ENCODE results near the gene GRIN2A.

Gene GRIN2A

DNA sequence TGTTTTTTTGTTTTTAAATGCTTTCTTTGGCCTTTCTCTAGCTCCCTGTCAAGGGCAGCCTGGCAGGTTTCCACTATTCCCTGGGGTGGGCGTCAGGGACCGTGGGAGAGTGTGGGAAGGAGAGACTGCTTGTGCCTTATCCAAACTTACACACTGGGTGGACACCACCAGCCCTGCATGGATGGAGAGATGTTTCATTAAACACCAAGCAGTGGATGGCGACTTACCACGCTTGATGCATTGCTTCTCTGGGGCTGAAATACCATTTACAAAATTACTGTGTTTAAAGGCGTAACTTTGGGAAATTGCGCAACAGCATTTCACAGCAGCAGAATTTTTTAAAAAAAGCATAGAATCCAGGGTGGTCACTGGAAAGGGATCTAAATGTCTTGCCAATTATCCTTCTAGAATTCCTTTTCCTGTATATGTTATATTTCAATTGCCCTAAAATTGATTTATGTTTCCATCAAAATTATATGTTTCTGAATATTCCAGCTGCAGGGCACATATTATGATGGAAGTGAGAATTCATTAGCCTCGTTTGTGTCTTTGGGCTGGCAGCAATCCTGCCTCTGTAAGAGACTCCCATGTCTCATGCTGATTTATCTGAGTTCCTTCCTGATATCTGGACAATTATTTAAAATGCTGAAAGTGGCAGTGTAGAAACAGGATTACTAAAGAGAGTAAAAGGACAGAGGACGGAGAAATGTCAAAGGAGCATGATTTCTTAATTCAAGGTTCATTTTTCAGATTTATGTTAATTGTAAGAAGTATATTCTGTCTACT is 247.3 kb downstream of the GRIN2A start:
- Histone ChIP-seq H4K8ac (ENCODE audit: low read depth, low read length) (no peak overlapping the region), H3K79me2 (ENCODE audit: control insufficient read depth, insufficient read depth, low read length) (no peaks in the 10 kb centered on the region), H3K4me1 (ENCODE audit: control insufficient read depth, low read depth, low read length) (no peaks in the 10 kb centered on the region), H3K36me3 (ENCODE audit: control insufficient read depth, insufficient read depth, low read length) (no peaks in the 10 kb centered on the region), H3K23ac (ENCODE audit: low read length) (no peak overlapping the region), H2BK5ac (ENCODE audit: low read length) (no peak overlapping the region), H2BK120ac (ENCODE audit: low read depth, low read length) (no peak overlapping the region), H3K27ac (ENCODE audit: low read depth, low read length) (no peak overlapping the region), H3K79me1 (ENCODE audit: low read length) (no peaks in the 10 kb centered on the region), H3K27me3 (ENCODE audit: insufficient read depth, low read length, poor library complexity) (no peaks in the 10 kb centered on the region), H3K18ac (ENCODE audit: low read length) (no peak overlapping the region), H3K56ac (ENCODE audit: low read length) (no peak overlapping the region), H3K4ac (ENCODE audit: low read depth, low read length) (no peak overlapping the region), H3K4me3 (ENCODE audit: low read length) (no peak overlapping the region), H2BK15ac (replicated peaks; ENCODE audit: low read depth) (no peak overlapping the region), H3K9ac (ENCODE audit: low read length) (no peak overlapping the region), H2AK5ac (ENCODE audit: low read length) (no peak overlapping the region), H3K4me2 (ENCODE audit: low read length) (no peak overlapping the region), H4K5ac (ENCODE audit: low read length) (no peak overlapping the region)
- no CpG with 5 or more reads among the region's 8 CpGs for WGBS (ENCODE audit: extremely low coverage, insufficient coverage, low lambda C conversion rate)
- no peak for DNase-seq

DNA sequence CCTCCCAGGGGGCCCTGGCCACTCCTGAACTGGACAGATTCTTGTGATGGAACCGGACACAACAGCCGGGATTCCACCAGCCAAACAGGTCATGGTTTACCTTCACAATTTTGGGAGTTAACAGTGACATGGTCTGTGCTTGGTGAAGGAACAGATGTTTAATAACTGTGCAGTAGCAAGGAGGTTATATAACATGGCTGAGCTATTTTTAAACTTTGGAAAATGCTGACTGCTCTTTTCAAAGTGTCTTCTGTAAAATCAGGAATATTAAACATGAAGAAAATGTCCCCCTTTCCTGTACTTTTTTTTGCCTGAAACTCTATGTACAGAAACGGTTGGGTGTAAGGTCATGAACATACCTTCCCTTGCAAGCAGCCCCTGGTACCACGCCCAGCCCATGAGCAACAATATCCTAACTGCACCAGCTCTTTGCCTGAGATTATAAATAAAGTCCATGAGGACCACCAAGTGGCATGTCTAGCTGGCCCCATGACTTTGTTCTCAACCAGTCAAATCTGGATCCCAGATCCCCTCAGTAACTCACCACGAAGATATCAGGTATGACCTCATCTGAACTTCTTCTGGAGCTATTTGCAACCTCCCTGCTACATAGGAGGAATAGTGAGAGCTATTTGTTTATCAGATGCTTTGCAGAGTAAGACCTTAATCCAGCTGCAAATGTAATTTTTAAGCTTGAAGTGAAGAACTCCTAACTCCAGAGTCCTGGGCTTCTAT is 249.1 kb downstream of the GRIN2A start:
- H3K18ac ChIP-seq (ENCODE audit: low read length) = no peak overlapping the region
- no peak overlapping the region for H3K4me3 ChIP-seq (ENCODE audit: low read length)
- H3K56ac ChIP-seq (ENCODE audit: low read length) = no peak overlapping the region
- no peak overlapping the region for H2BK5ac ChIP-seq (ENCODE audit: low read length)
- H3K23ac ChIP-seq (ENCODE audit: low read length) = no peak overlapping the region
- no peak overlapping the region for H2BK120ac ChIP-seq (ENCODE audit: low read depth, low read length)
- no peaks in the 10 kb centered on the region for H3K79me1 ChIP-seq (ENCODE audit: low read length)
- H3K9ac ChIP-seq (ENCODE audit: low read length) = no peak overlapping the region
- H3K4me2 ChIP-seq (ENCODE audit: low read length) = no peak overlapping the region
- no peak for DNase-seq
- no peak overlapping the region for H2BK15ac ChIP-seq (replicated peaks; ENCODE audit: low read depth)
- H2AK5ac ChIP-seq (ENCODE audit: low read length) = no peak overlapping the region
- H3K4me1 ChIP-seq (ENCODE audit: control insufficient read depth, low read depth, low read length) = no peaks in the 10 kb centered on the region
- H3K4ac ChIP-seq (ENCODE audit: low read depth, low read length) = no peak overlapping the region
- no peak overlapping the region for H4K8ac ChIP-seq (ENCODE audit: low read depth, low read length)
- no peak overlapping the region for H3K27ac ChIP-seq (ENCODE audit: low read depth, low read length)
- no peaks in the 10 kb centered on the region for H3K79me2 ChIP-seq (ENCODE audit: control insufficient read depth, insufficient read depth, low read length)
- no peaks in the 10 kb centered on the region for H3K36me3 ChIP-seq (ENCODE audit: control insufficient read depth, insufficient read depth, low read length)
- H4K5ac ChIP-seq (ENCODE audit: low read length) = no peak overlapping the region
- no peaks in the 10 kb centered on the region for H3K27me3 ChIP-seq (ENCODE audit: insufficient read depth, low read length, poor library complexity)
- WGBS (ENCODE audit: extremely low coverage, insufficient coverage, low lambda C conversion rate) = no CpG with 5 or more reads among the region's 5 CpGs

DNA sequence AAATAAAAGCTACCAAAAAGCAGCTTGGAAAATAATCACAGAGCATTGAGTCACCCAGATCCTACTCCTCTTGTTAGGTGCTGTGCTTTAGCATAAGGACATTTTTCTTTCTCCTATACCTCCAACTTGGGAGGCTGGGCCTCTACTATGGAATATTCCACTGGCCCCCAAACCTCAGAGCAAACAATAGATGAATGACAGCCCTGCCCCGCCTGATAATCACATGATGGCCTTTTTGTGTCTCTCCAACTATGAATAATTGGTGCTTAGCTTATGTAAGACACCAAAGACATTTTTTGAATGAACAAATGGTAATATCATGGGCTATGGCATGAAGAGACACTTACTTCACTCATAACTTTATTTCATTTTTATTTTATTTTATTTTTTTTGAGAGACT is 250.2 kb downstream of the GRIN2A start:
- H3K56ac ChIP-seq (ENCODE audit: low read length) = no peak overlapping the region
- H3K79me2 ChIP-seq (ENCODE audit: control insufficient read depth, insufficient read depth, low read length) = no peaks in the 10 kb centered on the region
- no peak for DNase-seq
- H3K27ac ChIP-seq (ENCODE audit: low read depth, low read length) = no peak overlapping the region
- H2BK15ac ChIP-seq (replicated peaks; ENCODE audit: low read depth) = no peak overlapping the region
- no peak overlapping the region for H3K4ac ChIP-seq (ENCODE audit: low read depth, low read length)
- no peak overlapping the region for H4K5ac ChIP-seq (ENCODE audit: low read length)
- H4K8ac ChIP-seq (ENCODE audit: low read depth, low read length) = no peak overlapping the region
- H3K79me1 ChIP-seq (ENCODE audit: low read length) = no peaks in the 10 kb centered on the region
- H3K9ac ChIP-seq (ENCODE audit: low read length) = no peak overlapping the region
- H3K27me3 ChIP-seq (ENCODE audit: insufficient read depth, low read length, poor library complexity) = no peaks in the 10 kb centered on the region
- no peak overlapping the region for H3K4me3 ChIP-seq (ENCODE audit: low read length)
- H2AK5ac ChIP-seq (ENCODE audit: low read length) = no peak overlapping the region
- no peak overlapping the region for H2BK120ac ChIP-seq (ENCODE audit: low read depth, low read length)
- H3K4me1 ChIP-seq (ENCODE audit: control insufficient read depth, low read depth, low read length) = no peaks in the 10 kb centered on the region
- H2BK5ac ChIP-seq (ENCODE audit: low read length) = no peak overlapping the region
- H3K4me2 ChIP-seq (ENCODE audit: low read length) = no peak overlapping the region
- H3K23ac ChIP-seq (ENCODE audit: low read length) = no peak overlapping the region
- WGBS (ENCODE audit: extremely low coverage, insufficient coverage, low lambda C conversion rate) = no CpG with 5 or more reads among the region's 1 CpG
- no peaks in the 10 kb centered on the region for H3K36me3 ChIP-seq (ENCODE audit: control insufficient read depth, insufficient read depth, low read length)
- H3K18ac ChIP-seq (ENCODE audit: low read length) = no peak overlapping the region

DNA sequence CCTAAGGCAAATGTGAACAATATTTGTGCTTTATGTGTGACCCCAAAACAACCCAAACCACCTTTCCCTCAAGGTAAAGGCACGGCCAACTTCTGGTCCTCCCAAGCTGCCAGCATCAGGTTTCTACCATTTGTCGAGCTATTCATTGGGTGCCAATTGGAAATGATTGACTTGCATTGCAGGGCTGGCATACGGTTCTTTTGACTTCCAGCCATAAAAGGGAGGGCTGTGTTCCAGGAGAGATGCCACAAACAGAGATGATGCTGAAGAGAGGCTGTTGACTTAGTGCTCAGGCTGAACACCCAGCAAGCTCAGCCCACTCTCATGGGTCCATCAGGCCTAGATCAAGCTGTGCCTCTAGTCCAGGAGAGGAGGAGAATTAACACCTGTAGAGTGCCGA is 252.4 kb downstream of the GRIN2A start:
- Histone ChIP-seq H3K36me3 (ENCODE audit: control insufficient read depth, insufficient read depth, low read length) (no peaks in the 10 kb centered on the region), H3K56ac (ENCODE audit: low read length) (no peak overlapping the region), H2BK15ac (replicated peaks; ENCODE audit: low read depth) (no peak overlapping the region), H3K79me1 (ENCODE audit: low read length) (no peaks in the 10 kb centered on the region), H3K79me2 (ENCODE audit: control insufficient read depth, insufficient read depth, low read length) (no peaks in the 10 kb centered on the region), H2AK5ac (ENCODE audit: low read length) (no peak overlapping the region), H3K4me3 (ENCODE audit: low read length) (no peak overlapping the region), H3K4me2 (ENCODE audit: low read length) (no peak overlapping the region), H3K27ac (ENCODE audit: low read depth, low read length) (no peak overlapping the region), H3K27me3 (ENCODE audit: insufficient read depth, low read length, poor library complexity) (no peaks in the 10 kb centered on the region), H3K18ac (ENCODE audit: low read length) (no peak overlapping the region), H2BK120ac (ENCODE audit: low read depth, low read length) (no peak overlapping the region), H3K23ac (ENCODE audit: low read length) (no peak overlapping the region), H3K4ac (ENCODE audit: low read depth, low read length) (no peak overlapping the region), H3K9ac (ENCODE audit: low read length) (no peak overlapping the region), H4K5ac (ENCODE audit: low read length) (no peak overlapping the region), H3K4me1 (ENCODE audit: control insufficient read depth, low read depth, low read length) (no peaks in the 10 kb centered on the region), H4K8ac (ENCODE audit: low read depth, low read length) (no peak overlapping the region), H2BK5ac (ENCODE audit: low read length) (no peak overlapping the region)
- no peak for DNase-seq
- WGBS (ENCODE audit: extremely low coverage, insufficient coverage, low lambda C conversion rate) = no CpG with 5 or more reads among the region's 4 CpGs

DNA sequence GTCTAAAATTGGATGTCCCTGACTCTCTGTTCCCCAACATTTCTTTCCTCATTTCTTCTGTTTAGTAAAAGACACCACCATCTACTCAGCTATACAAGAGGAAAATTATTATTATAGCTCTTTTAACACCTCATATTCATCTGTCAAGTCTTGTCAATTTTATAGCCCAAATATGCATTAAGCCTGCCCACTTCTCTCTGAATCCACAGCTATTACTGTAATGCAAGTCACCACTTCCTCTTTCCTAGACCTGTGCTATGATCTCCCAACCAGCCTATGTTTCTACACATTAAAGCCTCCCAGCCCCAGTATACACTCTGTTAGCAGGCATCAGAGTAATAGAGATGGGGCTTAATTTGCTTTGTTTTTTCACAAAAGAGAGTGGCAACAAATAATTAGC is 252.9 kb downstream of the GRIN2A start:
- Histone ChIP-seq H3K27ac (ENCODE audit: low read depth, low read length) (no peak overlapping the region), H3K23ac (ENCODE audit: low read length) (no peak overlapping the region), H2AK5ac (ENCODE audit: low read length) (no peak overlapping the region), H4K5ac (ENCODE audit: low read length) (no peak overlapping the region), H3K4ac (ENCODE audit: low read depth, low read length) (no peak overlapping the region), H2BK15ac (replicated peaks; ENCODE audit: low read depth) (no peak overlapping the region), H3K79me2 (ENCODE audit: control insufficient read depth, insufficient read depth, low read length) (no peaks in the 10 kb centered on the region), H3K27me3 (ENCODE audit: insufficient read depth, low read length, poor library complexity) (no peaks in the 10 kb centered on the region), H3K36me3 (ENCODE audit: control insufficient read depth, insufficient read depth, low read length) (no peaks in the 10 kb centered on the region), H3K18ac (ENCODE audit: low read length) (no peak overlapping the region), H3K4me2 (ENCODE audit: low read length) (no peak overlapping the region), H3K4me1 (ENCODE audit: control insufficient read depth, low read depth, low read length) (no peaks in the 10 kb centered on the region), H3K9ac (ENCODE audit: low read length) (no peak overlapping the region), H4K8ac (ENCODE audit: low read depth, low read length) (no peak overlapping the region), H3K4me3 (ENCODE audit: low read length) (no peak overlapping the region), H3K79me1 (ENCODE audit: low read length) (no peaks in the 10 kb centered on the region), H2BK5ac (ENCODE audit: low read length) (no peak overlapping the region), H3K56ac (ENCODE audit: low read length) (no peak overlapping the region), H2BK120ac (ENCODE audit: low read depth, low read length) (no peak overlapping the region)
- no peak for DNase-seq
